CD4-positive, alpha-beta T cell treated with Interleukin-6 at 100 ng/mL for 8 hours (primary cell): Measurements from ENCODE around the gene ATG10.

Experiments used
- DNase-seq: peaks from one replicate; pipeline ENCODE4 v3.0.0-alpha.2; 2020; ENCODE audit warnings: mixed read lengths, low spot score

Gene ATG10

GRCh38 chr5:82276800-82277612, 305.2 kb downstream of the ATG10 start:
- DNase-seq, result no peak

DNA sequence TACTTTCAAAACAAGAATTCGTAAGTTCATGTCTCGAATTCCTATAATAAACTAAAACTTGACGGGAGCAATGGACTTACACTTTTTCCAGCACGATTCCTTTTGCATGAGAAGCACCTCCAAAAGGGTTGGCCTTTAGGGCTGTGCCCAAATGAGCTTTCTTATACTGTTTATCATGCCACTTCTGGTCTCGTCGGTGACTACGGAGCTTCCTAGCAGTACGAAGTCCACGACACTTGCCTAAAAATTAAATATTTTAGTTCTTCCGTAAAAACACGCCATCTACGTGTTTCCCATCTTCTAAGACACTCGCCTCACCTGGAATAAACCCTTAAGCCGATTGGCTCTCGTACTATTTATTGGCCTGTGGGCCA, 305.8 kb downstream of the ATG10 start:
- DNase-seq, result no peak

DNA sequence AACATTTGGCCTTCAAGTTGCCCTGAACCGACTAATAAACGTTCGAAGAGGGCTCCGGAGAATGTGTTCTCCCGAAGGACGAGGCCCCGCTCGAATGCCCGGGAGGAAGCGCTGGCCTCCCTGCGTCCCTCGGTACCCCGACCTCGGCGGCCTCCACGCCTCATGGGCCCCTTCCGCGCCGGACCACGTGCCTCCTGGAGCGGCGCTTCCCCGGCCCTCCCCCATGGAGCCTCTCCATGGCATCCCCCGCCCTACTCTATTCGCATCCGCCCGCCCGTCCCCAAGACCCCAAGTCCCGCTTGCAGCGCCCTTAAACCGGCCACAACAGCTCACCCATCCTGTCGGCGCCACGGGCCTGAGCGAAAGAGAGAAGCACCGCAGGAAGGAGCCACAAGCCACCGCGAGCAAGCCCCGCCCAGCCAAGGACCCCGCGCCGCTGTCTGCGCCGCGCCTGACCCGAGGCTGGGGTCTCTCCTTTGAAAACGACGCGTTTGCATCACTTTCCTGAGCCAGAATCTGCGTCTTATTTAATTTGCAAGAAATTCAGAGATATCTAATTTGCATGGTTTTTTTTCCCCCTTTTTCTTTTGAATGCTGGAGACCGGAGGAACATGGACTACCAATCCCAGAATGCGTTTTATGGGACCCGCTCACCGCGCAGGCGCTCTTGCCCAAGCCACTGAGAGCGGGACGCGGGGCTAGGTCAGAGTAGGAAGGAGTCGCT, 306.3 kb downstream of the ATG10 start, which contains the start of gene RPS23:
Gene RPS23 (minus strand): TSS at position 368 of the 724 bp plus-strand sequence. CDS start 31 bp downstream, at position 337.
- DNase-seq, result peak; percentile 88

GRCh38 chr5:82278711-82279370, 307.0 kb downstream of the ATG10 start:
- no peak for DNase-seq

DNA sequence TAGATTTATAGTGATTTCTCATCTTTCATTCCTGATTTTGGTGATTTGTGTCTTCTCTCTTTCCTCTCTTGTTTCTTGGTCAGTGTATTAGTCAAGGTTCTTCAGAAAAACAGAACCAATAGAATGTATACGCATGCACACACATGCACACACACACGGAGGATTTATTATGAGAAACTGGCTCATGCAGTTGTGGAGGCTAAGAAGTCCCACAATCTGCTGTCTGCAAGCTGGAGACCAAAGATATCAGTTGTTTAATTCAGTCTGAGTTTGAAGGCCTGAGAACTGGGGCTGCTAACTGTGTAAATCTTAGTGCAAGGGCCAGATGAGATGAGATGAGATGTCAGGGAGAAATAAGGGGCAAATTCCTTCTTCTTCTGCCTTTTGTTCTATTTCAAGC, 312.1 kb downstream of the ATG10 start:
- DNase-seq, result no peak

DNA sequence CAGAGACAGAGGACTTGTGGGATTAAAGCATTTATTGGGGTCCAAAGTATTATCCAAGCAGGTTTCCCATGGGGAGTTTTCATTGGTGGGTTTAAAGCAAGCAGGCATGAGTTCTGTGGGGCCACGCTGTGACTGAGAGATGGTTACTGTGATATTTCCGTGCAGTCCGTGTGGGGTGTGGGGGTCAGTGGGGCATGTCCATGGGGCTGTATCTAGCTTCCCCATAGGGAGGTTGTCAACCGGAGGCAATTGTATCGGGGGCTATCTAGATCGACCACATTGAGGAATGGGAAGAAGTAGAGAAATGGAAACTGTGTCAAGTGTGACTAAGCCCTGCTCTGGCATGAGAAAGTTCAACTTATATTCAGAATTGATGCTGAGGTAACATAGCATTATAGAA, 313.4 kb downstream of the ATG10 start:
- no peak for DNase-seq

- DNase-seq, result no peak
Measured at GRCh38 chr5:82287625-82288024, 315.8 kb downstream of the ATG10 start.

DNA sequence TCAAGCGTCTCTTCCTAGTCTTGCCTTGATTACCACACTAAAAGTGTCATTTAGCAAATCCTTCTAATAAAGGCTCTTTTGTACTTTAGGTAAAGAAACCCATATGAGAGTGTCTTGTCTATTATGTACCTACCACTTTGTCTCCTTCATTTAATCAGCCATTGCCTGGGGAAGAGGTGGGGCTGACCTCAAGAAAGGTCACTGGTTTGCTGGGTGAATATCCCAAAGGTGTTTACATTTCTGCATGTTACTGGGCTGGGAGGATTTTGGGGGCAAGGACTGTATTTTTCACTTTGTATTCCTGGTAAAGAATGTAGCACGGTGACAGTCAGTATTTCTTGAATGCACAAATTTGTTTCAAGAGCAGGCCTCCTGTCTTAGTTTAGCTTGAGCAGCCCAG, 318.2 kb downstream of the ATG10 start:
- no peak for DNase-seq

DNA sequence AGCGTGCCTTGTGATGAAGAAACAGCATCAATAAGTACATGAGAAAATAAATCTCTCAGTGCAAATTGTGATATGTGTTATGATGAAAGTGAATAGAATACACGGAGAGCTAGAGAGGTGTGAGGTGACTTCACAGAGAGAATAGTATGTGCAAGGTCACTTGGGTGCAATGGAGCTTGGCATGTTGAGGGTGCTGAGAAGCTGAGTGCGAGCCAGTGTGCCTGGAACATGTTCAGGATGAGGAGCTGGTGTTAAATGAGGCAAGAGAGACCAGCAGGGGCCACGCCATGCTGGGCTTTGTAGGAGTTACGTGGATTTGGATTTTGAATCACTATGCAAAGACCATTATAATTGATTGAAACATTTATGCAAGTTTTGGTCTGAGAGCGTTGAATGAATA, 319.1 kb downstream of the ATG10 start:
- DNase-seq, result no peak

DNA sequence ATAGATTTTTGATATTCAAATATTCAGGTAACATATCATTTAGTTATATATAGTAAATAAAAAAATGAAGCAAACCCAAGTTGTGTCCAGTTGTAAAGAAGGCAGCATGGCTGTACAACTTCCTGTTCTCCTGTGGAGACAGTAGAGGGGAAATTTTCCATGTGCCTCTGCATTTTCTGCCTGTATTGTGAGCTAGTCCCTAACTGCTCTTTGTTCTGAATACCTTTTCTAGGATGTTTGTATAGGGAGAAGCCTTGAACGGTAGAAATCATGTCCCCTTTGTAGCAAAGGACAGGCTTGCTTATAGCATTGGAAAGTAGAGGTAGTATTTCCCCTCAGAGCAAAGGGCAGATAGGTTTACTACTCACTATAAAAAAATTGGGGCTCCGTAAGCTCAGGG, 319.6 kb downstream of the ATG10 start:
- no peak for DNase-seq

DNA sequence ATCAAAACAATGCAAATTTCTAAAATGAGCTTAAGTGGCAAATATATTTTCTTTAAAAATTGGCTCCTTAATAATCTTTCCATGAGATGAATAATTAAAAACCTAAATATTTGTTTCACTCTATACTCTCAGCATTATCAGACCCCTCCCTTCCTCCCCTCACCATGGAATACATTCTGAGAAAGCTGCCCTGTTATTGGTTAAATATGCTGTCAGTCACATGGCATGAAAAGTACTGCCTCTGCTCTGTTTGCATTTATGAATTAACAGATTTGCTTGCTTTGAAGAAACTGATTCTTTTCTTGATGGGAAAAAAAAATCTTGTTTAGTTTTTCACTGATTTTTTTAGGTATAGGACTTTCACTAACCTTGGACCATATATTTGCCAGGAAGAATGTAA, 323.3 kb downstream of the ATG10 start:
- DNase-seq, result no peak

DNA sequence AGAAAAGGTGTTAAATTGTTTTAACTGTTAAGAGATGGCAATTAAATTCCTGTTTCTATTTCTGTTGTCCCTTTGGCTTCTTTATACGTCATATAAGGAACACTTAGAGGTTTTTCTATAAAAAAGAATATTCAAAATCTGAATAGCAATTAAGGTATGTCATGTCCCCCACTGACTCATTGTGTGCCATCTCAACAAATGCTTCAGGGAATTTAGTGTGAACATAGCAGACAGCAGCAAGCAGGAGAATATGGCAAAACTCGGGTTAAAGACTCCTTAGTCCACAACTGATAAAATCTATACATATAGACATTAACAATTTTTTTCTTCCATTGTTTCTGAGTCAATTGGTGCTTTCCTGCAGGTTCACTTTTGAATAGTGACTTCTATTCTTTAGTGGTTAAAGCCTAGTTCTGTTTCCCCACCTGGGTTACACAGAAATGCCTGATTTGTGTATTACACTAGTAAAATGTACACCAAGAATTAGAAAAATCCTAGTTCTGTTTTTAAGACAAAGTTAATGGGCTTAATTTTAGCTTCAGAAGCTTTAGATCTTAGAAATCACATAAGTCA, 324.2 kb downstream of the ATG10 start:
- DNase-seq, result no peak

GRCh38 chr5:82296929-82297328, 325.1 kb downstream of the ATG10 start:
- no peak for DNase-seq

DNA sequence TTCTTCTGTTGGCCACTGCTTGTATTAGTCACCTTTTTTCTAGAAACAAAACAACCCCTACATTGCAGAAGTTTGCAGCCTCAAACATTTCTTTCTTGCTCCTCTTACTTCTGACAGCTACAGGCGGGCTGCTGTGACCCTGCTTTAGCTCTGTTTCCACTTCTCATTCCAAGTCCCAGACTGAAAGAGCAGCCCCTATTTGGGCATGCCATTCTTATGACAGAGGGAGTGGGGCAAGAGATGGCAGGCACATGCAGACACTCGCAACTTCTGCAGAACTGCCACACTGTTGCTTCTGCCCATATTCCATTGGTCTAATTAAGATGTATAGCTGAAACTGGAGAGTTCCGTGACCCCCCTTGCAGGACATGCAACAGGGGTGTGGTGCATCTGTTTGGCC, 325.9 kb downstream of the ATG10 start:
- no peak for DNase-seq

- no peak for DNase-seq
Measured at GRCh38 chr5:82298668-82299067, 326.8 kb downstream of the ATG10 start.

- DNase-seq, result no peak
Measured at GRCh38 chr5:82301190-82301589, 329.4 kb downstream of the ATG10 start.
